HG03432 (cell line): ENCODE data around the gene MPP2.
"Not testable (repeated sequence)": the region's sequence is repeated elsewhere in the genome, so short reads cannot be mapped to it uniquely, and the experiment has no call there.

Source experiments
- ATAC-seq: cut with Tn5 transposase; IDR thresholded peaks from one replicate; pipeline ENCODE4 v1.9.1; 2021; ENCODE audit warnings: mild to moderate bottlenecking, moderate library complexity; ENCODE audit not compliant: unreplicated experiment

Gene MPP2

DNA sequence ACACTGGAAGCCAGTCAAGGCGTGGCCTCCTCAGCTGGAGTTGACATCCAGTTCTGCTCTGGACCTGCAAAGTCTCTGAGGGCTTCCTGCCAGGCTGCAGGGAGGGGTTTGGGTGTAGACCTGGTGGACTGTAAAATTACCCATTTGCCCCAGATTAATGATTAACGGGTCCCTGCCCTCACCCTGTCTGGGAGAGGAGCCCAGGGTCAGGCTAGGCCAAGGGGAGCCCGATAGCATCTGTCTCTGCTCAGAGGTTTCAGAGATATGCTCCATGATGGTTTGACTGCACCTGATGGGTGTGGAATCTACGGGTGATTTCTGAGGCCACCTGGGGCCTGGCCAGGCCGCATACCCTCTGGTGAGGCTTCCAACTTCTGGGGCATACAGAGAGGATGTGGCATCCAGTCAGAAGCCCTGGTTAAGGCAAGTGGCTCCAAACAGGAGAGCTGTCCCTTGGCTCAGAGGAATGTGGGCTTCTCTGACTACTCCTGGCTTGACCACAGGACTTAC is 23.8 kb upstream of the MPP2 start:
- no peak for ATAC-seq

DNA sequence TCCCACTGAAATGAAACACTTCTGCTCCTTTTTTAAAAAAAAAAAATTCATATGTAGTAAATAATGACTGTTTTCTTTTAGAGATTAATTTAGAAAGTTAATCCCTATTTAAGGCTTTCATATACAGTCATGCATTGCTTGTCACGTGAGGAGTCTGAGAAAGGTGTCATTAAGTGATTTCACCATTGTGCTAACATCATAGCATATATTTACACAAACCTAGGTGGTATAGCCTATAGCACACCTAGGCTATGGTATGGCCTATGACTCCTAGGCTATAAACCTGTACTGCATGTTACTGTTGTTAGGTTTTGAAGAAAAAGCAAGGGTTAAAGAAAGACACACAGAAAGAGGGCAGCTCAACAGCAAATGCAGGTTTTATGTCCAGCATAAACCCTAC is 21.3 kb upstream of the MPP2 start:
- ATAC-seq: no peak

DNA sequence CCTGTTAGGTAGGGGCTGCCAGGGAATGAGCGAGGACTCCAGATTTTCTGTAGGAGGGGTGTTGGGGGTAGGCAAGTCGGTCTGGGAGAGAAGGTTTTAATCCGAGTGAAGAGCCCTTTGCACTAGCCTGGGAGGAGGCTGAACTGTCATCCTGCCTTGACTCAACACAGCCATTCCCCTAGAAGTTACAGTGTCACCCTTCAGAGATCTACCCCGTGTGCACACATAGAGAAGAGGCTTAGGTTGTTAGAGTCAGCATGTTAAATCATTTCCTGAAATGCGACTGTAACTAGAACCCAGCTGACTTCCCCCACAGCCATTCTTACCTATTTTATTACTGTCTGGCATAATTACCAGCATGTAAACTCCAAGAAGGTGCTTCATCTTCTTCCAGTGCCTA is 20.6 kb upstream of the MPP2 start:
- not testable (repeated sequence) for ATAC-seq

DNA sequence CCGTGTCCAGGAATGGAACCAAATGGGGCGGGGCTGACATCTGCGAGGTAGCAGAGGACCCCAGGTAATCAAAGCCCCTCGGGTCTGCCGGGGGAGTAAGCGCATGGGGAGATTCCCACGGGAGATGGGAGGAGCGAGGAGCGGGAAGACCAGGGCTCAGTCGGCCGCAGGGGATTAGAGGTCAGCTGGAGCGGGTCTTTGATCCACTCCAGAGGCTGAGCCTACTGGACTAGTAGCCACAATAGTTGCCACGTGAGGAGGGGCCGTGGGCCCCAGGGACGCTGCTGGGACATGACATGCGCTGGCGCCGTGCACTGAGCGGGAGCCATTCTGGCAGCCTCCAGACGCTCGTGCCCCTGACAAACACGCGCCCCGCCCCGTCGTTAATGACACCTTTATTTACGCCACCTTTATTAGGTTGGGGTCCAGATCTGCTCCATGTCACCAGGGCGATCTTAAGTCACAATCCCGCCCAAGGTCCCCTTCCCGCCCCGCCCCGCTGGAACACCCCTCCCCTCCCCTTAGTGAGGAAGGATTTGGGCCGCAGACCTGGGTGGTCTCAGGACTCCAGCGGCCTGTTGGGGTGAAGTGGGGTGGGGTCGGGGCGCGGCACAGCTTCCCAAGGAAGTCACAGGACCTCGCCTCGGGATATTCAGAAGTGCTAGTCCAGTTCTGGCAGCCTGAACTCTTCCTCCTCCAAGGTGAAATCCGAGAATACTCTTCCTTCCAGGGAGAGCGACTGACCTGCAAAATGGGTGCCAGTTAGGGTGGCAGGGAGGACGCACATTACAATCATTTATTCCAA is 19.9 kb upstream of the MPP2 start:
- no peak for ATAC-seq

DNA sequence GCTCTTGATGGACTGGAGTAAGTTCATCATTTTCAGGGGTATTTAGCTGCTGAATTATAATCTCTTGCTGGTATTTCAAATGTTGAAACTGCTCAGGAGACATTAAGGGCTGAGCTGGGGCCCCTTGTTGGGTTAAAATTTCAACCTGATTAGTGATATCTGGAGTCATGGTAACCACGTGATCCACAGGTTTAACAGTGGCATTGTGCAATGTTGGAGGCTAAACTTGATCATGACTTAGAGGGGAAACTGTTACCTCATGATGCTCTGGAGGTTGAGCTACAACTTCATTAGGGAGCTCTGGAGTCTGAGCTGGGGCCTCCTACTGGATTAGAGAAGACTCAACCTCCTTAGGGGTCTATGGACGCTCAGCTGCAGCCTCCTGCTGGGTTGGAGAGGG is 17.2 kb upstream of the MPP2 start:
- ATAC-seq: no peak

DNA sequence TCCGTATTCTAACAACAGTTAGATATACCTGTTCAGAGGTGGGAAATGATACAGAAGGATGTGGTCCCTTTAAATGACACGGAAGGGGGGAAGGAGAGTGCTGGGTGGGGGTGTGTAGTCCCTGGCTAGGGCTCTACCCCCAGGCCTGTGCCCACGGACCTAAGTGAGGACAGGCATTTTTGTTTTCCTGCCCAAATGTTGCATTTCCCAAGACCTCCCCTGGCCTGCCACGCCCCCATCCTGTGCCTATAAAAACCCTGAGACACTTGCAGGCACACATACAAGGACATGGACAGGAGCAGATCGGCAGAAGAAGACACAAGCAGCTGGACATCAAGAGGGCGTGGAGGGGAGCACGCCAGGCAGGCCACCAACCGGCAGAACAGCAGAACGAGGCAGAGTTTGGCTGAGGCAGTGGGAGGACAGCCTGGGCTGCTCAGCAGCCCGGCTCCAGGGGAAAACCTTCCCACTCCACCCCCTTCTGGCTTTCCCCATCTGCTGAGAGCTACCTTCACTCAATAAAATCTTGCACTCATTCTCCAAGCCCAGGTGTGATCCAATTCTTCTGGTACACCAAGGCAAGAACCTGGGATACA is 13.3 kb upstream of the MPP2 start:
- ATAC-seq: no peak

DNA sequence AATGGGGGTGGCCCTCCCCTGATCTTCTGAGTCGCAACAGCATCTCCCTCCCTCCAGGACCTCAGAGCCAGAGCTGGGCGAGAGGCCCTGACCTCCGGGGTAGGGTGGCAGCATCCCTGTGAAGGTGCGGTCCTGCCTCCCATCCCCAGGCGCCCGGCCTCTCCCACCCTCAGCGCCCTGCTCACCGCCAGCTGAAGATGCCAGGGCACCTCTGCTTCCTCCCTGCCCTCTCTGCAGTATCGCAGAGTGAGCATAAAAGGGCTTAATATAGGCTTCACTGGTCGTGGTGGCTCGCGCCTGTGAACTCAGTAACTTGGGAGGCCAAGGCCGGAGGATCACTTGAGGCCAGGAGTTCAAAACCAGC is 10.7 kb upstream of the MPP2 start:
- ATAC-seq: no peak

DNA sequence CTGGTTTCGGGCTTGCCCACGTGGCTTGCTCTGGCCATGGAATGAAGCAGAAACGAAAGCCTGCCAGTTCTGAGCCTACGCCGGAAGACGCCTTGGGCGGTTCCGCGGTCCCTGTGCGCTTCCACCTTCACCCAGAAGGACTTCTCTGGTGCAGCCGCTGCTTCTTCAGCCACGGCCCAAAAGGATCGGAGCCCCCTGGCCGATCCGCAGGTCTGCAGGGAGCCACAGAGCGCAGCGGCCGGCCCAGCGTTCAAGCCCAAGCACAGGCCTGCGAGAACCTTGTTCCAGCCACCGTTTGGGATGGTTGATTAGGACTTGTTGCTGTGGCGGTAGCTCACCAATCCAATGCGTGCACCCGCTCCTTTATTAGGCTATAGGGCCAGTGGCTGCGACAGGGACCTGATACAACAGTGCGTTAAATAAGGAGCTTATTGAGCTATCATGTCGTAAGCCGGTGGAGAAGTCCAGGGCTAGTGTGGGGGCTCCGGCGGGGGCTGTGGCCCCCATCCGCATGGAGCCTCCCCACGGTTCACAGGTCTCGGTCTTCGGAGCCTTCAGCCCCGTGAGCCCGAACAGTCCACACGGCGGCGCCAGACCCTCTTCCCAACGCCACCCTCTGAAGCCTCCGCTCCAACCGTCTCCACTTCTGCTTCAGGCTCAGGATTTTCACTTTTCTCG is 10.2 kb upstream of the MPP2 start:
- no peak for ATAC-seq

DNA sequence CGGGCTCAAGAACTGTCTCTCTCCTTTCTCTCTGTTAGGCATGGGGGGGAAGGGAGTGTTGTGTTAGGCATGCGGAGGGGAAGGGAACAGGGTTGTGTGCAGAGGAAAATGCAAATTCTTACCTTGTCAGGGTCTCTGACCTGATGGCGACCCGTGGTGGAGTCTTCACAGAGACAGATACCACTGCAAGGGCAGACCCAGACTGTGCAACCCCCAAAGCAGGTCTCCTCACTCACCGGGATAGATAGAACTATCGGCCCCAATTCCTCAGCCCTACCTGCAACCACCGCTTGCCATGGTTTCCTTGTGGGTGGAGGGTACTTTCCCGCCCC is 9.6 kb upstream of the MPP2 start:
- ATAC-seq: no peak

DNA sequence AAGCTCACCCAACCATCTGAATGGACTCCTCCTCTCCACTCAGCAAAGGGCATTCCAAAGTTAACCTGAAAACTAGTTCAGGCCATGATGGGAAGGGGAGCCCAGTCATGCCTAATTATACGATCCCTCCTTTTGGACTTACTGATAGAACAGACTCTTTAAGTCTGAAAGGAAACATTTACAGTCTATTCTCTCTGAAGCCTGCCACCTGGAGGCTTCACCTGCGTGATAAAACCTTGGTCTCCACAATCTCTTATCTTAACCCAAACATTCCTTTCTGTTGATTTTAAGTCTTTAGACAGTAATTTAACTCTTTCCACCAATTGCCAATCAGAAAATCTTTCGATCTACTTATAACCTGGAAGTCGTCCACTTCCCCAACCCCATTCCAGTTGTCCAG is 9.0 kb upstream of the MPP2 start:
- no peak for ATAC-seq

DNA sequence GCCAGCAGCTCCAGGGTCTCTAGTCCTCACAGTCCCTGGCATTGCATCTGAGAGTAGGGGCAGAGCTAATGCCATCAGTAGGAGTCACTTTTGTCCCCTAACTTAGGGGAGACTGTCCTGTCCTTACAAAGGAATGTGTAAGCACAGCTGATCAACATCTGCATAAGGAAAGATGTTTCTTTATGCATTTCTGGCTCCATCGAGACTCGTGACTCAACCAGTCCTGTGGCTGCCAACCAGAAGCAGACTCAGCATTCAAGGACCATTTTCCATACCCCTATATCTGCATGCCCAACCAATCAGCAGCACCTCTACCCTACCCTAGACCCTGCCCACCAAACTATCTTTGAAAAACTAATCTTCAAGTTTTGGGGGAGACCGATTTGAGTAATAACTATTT is 8.2 kb upstream of the MPP2 start:
- ATAC-seq: no peak

DNA sequence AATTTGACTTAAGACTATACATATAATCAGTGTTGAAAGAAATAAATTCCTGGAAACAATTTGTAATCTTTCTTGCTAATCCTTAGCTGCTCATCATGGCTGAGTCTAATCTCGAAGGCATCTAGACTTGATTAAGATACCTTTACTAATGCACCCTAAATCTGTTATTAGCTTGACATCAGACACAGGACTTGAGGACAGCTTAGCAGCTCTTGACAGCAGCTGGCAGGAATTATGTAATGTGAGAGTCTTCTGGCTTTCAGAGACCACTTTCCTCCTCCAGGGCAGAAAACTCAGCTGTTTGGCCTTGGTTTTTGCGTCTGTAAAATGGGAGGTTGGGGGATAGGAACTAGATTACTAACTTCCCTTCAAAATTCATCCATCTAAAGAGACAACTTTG is 7.1 kb upstream of the MPP2 start:
- no peak for ATAC-seq

DNA sequence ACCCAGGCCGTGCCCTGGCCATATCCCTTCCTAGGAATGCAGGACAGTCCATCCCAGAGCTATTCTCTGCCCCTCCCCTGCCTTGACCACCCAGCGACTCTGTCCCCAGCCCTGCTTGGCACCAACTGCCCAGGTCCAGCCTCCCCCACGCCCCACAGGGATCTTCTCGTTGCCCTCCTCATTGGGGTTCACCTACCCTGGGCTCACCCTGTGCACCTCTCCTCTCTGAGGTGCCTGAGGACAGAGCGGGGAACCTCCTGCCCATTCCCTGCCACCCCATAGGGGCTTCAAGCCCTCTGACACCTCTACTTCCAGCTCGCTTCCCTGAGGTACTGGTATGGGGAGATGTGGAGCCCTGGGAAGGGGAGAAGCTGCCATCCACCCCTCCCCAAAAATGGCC is 6.2 kb upstream of the MPP2 start:
- ATAC-seq: no peak

DNA sequence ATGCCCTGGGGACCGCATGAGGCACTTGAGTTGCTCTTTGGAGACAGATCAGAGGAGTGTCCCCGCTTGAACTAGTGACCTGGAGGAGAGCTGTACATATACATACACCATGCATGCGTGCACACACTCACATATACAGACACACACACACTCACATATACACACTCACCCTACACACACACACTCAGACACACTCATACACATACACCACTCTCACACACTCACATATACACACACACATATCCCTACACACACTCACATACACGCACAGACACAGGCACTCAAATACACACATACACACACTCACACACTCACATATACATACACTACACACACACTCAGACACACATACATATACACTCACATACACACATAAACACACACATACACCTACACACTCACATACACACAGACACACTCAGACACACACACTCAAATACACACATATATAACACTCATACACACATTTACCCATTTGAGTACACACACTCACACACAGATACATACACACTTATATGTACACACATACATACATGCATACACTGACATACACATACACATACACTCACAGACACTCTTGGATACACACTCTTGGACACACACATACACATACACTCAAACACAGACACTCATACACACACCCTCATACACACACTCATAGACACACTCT is 5.4 kb upstream of the MPP2 start:
- no peak for ATAC-seq

DNA sequence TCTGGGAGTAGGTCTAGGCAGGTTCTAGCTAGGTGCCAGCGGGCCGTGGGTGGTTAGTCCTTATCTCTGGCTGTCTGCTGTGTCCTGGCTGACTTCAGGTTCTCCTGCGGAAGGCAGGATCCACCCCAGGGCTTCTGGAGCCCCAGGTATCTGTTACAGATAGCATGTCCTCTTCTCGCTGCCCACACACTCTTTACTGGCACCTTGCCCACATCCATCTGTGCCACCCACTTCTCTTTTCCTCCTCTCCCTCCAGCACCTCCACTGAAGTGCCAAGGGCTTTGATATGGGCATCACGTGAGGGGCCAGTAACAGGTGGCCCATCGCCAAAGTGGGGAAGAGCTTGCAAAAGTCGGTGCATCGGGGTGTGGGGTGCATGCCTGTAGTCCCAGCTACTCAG is 4.6 kb upstream of the MPP2 start:
- ATAC-seq: no peak

DNA sequence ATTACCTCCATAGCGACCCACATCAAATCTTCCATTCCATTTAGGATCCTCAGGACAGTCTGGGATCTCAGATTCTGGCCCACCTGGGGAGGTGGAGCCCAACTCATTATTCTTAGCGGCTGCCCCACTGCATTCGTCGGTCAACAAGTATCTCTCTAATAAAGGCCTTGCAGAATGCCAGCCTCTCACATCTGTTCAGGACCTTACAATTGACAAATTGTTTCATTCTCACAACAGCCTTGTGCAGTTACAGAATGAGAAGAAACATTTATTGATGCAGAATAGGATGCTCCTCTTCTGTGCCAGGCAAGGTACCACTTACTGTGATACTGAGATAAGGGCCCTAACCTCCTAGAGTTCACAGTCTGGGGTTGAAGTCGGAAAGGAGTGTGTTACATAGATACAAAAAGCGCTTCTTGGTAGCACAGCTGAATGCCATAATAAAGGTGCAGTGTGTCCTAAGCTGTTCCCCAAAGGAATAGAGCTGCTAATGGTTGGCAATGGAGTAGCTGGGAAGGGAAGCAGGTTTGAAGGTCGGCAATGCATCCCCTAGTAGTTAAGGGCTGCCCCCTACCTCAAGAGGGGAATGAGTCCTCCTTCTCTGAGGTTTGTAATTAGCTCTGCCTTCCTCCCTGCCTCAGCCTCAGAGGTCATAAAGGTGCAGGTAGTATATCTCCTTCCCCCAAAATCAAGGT is 2.3 kb upstream of the MPP2 start:
- no peak for ATAC-seq

DNA sequence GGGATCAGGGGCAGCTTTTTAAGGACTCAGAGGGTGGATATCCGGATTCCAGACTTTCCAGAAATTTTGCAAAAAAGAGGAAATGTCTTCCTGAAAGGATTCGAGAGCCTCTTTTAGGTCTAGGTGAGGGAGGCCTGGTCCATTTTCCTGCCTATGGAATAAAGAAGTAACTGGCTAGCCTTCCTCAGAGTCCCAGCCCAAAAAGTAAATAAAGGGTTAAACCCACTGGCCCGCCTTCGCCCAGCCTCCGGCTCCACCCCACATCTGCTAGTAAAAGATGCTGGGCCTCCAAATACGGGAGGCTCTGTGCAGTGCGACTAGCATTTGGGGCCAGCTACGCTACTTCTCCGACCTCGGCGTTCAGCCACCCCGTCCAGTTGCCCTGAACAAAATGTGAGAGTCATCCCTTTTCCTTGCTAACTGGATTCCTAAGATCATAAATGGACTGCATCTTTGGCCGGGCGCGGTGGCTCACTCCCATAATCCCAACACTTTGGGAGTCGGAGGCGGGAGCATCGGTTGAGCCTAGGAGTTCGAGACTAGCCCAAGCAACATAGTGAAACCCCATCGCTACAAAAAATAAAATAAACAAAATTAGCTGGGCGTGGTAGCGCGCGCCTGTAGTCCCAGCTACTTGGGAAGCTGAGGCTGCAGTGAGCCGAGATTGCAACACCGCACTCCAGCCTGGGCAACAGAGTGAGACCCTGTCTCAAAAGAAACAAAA is 824 bp upstream of the MPP2 start:
- ATAC-seq: no peak

DNA sequence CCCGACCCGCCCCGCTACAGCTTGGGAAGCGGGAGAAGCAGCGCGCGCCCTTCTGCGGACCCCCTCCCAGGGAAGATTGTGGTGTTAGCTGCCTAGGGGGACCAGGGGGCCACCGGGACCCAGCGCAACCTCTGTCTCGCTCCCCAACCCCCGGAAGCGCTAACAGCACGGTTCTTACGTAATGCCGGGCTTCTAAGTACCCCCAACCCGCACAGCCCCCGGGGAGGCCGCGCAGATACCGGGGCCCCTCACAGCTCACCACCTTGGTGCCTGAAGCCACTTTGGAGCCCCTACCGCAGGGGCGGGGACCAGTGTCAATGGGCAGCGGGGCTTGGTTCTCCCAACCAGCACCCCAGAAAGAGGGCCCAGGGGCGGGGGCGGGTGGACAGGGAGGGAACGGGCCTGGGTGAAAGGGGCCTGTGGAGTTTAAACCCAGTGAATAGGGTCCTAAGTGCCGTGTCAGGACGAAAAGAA is 348 bp downstream of the MPP2 start:
- no peak for ATAC-seq

DNA sequence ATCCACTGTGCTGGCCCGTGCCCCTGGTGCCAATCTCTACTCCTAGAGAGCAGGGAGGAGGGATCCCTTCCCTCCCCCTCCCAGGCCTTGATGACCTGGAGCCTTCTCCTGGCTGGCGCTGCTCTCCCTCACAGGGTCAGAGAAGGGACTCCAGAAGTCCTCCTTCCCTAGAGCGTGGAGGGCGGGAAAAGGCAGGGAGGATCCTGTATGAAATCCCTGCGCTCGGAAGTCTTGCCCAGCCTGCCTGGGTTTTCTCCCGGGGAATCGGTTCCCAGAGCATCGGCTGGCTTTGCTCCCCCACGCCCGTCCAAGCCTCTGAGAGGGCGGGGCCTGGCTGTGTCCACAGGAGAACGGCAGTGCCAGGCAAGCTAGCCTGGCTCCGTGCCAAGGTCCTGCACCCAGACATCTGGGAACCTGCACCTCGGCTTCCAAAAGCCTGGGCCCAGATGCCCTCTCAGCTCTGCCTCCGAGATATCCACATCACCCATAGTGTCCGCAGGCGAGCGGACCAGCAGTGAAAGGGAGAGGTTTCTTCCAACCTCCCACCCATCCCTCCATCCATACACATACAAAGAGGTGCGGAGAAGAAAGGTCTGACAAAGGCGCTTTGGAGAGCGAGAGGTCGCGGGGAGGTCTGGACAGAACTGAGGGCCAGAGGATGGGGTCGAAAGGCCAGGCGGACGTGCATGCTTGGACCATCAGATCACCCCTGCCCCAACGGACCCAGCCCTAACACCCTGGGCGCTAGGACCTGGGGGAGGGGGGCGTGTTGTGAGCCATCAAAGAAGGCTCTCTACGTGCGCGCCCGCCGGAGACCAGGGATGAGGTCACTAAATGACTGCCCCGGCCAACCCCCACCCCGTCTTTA is 1.1 kb downstream of the MPP2 start:
- no peak for ATAC-seq
